HG03175 (cell line): Measurements from ENCODE around the gene GAREM1.
A peak's percentile ranks its signal among the peaks of the same experiment; 100 is the strongest.
"Not testable (repeated sequence)": the region's sequence is repeated elsewhere in the genome, so short reads cannot be mapped to it uniquely, and the experiment has no call there.

Experiments used
- ATAC-seq: cut with Tn5 transposase; IDR thresholded peaks from one replicate; pipeline ENCODE4 v1.9.1; 2021; ENCODE audit warnings: mild to moderate bottlenecking, moderate library complexity; ENCODE audit not compliant: unreplicated experiment

GAREM1 gene

DNA sequence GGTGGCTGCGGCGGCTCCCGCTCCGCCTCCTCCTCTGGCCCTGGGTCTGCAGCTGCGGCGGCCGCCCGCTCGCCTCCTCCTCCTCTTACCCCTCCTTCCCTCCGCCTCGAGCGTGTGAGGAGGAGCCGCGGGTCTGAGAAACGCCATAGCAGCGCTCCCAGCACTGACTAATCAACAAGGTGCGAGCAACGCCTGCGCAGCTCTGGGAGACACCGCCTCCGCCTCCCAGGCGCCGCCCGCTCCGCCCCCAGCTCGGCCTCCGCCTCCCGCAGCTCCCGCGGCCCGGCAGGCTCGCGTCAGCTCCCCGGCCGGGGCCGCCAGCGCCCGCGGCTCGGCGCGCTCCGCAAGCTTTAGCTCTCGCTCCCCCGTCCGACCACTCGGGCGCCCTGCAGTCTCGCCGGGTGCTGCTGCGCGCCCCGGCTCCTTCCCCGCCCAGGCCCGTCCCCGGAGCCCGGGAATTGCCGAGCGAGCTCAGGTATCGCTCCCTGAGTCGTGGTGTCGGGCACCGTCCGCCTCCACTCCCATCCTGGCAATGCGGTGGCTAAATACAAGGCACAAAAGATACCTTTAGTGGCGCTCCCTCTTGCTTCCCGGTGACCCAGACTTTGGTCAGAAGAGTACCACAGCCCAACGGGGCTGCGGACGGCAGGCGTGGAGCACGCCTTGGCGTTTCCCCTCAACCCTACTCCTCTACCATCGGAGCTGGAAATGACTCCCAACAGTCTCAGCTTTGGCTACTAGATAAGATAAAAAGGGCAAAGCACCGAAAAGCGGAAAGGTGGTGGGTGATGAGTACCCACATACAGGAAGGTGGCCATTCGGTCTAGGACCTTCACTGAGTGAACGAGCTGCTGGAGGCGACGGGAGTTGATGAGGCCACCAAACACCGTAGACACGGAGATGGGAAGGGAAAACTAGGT is at the start of gene GAREM1:
Gene GAREM1 (minus strand): TSS at position 169 of the 920 bp plus-strand sequence. CDS start 454 bp downstream, outside the sequence.
- ATAC-seq = peak; percentile 95

GRCh38 chr18:32511147-32511546 is 40.5 kb upstream of the GAREM1 start:
- no peak for ATAC-seq

DNA sequence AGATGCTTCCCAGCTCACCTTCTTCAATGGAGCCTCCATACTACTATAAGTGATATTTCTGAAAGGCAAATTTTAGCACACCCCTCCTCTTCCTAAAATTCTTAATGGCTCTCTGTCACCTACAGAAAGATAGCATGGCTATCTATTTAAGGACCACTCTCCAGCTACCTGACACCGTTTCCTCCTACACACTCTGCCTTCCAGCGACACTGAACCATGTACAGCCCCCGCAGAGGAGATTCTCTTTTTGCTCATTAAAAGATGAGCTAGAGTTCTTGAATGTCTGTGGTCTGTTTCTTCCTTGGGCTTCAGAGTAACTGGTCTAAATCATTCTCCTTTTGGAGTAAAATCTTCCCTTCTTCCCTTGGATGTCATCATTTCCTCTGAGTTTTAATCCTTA is 38.4 kb upstream of the GAREM1 start:
- no peak for ATAC-seq

GRCh38 chr18:32507093-32507492 is 36.4 kb upstream of the GAREM1 start:
- ATAC-seq = no peak

- no peak for ATAC-seq
Observed at GRCh38 chr18:32502014-32502413, 31.3 kb upstream of the GAREM1 start.

GRCh38 chr18:32501242-32501641 is 30.6 kb upstream of the GAREM1 start:
- ATAC-seq = not testable (repeated sequence)

DNA sequence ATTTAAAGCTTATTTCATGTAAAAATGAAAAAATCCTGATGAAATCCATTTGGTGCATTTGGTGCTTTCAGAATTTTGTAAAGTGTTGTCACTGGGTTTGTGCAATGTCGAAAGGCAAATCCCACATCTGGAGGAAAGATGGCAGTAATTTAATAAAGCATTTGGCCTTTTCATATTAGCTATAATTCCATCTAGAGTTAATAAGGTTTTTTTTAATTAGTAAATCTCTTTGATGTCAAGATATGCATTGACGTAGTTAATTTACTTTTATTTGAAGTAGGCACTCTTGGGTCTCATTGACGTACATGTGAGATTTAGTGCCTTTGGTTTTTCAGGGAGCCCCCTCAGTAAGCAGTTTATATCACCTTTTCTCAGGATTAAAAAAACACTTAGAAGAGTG is 12.3 kb upstream of the GAREM1 start:
- ATAC-seq = no peak

DNA sequence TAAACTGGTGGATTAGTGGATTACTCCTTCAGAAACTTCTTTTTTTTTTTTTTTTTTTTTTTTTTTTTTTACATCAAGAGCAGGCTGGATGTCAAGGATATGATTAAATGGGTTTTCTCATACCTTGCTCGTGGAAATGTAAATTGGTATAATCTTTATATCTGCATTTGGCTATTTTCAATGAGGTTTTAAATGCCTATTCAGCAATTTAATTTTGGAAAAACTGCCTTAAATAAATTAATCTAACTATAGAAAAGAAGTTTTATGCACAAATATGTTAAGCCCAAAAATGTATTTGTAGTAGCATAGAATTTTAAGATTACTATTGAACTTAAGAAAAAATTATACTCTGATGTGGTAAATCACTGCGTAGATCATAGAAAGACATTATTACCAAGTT is 11.4 kb upstream of the GAREM1 start:
- ATAC-seq = no peak

DNA sequence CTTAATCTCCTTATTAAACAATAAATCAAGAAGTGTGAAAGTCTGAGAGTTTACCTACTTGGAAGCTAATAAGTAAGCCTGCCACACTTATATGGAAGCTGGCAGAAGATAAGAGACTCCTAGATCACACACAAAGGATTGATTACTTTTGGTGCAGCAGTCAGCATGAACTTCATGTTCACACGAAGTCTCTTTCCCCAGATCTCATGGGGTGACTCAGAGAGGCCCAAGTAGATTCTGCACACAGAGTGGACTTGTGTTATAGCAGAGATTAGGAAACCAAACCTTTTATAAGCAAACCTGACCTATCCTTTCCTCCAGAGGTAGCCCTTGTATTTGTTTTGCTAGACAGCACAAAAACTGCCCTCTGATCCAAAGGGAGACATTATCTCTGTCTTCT is 9.9 kb upstream of the GAREM1 start:
- ATAC-seq = no peak

DNA sequence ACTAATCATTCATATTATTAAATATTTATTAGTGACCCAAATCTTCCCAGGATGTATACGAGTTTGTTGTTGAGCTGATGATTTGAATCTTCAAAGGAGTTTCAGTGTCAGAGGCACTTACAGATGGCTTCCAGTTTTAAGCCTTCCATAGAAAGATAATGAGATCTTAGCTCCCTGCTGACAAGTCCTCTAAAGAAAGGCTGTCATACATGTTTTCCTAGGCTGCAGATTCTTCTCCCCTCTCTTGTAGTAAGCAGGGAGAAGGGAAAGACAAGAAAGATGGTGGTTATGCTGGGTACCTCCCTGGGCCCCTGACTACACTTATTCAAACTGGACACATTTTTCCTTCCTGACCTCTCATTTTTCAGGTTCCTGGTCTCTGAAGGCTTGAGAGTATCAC is 8.1 kb upstream of the GAREM1 start:
- ATAC-seq = no peak

DNA sequence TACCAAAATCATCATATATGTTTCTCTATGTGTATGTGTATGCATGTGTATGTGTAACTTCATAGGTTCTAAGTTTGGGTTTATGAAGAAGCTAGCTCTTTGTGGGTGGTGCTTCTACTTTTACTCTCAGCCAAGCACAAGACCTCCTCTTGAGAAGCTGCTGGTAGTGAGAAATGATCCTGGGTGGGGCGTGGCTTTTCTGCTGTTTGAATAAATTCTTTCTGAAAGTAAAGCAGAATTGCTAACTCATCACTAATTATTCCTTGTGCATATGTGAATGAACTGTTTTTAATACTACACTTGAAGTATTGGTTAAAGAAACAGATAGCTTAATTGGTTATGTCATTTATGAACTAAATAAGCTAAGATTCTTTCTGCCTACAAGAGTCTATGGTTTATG is 7.6 kb upstream of the GAREM1 start:
- no peak for ATAC-seq

DNA sequence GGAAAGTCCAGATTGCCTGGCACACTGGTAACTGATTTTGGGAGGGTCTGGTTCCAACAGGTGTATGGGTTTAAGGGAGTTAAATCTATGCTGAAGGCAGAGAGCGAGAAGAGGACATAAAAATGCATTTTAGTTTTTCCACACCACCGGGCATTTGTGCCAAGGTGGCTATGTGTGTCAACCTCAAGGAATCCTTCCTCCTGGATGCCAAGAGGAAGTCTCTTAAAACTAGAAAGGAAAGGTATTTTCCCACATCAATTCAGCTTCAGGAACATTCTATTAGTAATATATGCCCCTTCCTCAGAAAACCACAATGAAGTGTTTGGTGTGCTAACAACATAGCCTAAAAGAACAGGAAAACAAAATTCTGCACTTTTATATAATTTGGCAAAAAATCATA is 5.4 kb upstream of the GAREM1 start:
- ATAC-seq = no peak

- ATAC-seq = not testable (repeated sequence)
Observed at GRCh38 chr18:32475069-32475468, 4.4 kb upstream of the GAREM1 start.

GRCh38 chr18:32473325-32473724 is 2.6 kb upstream of the GAREM1 start:
- no peak for ATAC-seq

DNA sequence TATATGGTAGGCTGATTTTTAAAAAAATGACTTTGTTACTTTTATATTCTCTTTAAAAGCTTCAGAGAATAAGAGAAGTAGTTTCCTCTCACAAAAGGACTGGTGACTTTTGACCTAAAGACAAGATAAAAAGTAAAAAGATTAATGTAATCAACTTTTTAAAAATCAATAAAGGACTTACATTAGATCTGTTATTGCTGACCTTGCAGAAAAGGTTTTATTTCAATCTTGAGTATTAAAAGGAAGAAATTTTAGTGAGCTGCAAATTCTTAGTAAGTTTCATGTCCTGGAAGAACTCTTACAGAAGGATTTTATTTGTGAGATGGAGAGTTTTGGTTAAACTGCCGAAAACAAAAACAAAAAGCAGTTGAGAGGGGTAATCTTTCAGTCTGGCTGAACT is 2.2 kb upstream of the GAREM1 start:
- no peak for ATAC-seq

DNA sequence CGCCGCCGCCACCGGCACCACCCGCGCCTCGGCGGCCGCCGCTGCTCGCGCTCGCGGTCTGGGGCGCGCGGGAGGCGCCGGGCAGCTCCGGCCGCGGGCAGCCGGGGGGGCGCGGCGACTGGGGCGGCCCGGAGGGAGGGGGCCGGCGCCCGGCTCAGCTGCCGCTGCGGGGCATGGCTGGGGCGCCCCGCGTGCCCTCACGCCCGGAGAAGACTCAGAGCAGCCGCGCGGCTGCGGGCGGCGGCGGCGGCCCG is 295 bp downstream of the GAREM1 start:
- ATAC-seq = no peak

GRCh38 chr18:32469691-32470459 is 807 bp downstream of the GAREM1 start:
- peak; percentile 8 for ATAC-seq

- ATAC-seq = no peak
Observed at GRCh38 chr18:32469190-32469651, 1.5 kb downstream of the GAREM1 start.

GRCh38 chr18:32468147-32468845 is 2.4 kb downstream of the GAREM1 start:
- ATAC-seq = no peak

DNA sequence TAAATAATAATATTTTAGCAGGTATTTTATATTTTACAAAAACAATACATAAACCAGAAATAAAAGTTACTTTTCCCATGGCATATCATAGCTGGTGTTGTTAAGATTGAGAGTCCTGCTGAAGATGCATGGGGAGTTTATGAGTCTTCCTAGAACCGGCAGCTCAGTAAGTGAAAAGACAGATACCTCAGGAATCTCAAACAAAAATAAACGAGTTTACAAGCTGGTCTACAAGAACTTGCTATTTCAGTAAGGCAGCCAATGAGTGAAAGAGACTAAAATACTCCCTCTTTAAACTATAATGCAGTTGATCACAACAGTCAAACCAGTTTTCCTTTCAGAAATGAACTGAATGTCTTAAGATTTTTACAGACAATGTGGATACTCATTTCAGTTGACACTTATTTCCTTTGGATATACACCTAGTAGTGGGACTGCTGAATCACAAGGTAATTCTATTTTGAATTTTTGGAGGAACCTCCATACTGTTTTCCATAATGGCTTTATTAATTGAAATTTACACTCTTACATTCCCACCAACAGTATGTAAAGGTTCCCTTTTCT is 8.9 kb downstream of the GAREM1 start:
- no peak for ATAC-seq

DNA sequence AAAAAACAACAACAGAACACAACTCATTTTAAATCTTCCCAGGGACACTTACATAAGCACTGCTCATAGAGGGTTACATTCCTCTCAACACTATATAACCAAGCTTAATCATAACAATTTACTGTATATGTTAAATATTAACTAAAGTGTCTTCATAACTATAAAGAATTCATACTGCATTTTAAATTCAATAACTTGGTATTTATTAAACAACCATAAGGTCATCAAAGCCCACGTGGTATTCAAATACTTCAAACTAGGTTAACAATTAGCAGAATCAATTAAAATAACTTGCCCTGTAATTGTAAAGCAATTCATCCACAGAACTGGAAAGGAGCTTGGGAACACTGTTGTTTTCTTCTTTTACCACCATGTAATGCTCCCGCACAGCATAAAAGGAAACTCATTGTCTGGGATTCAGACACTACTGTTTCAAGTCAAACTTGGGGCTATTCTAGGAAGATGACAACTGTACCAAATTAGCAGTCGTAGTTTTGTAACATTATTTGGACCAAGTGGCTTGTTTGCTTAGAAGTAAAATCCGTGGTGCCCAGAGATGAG is 10.4 kb downstream of the GAREM1 start:
- ATAC-seq = no peak
